ENCODE data around the gene CUL2.
"Not testable (repeated sequence)": the region's sequence is repeated elsewhere in the genome, so short reads cannot be mapped to it uniquely, and the experiment has no call there.

The CUL2 gene

DNA sequence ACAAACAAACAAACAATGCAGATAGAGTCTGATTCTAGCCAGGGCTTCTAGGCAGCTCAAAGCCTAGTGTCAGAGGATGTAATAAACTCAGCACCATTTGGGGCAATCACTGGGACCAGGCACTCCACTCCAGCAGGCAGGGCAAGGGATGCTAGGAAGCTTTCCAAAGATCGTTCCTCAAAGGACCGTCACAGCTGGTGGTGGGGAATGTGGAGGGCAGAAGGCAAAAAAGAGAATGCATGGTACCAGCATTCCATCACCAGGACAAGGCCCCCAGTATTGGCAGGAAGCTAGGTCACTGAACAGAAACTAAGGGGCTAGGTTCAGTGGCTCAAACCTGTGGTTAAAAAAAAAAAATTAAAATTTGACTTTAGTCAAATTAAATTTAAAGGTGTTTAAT lies 94.2 kb downstream of the CUL2 start:
- DNase-seq: no peak
- intact Hi-C loops (cut with DNase I): no loop called here

DNA sequence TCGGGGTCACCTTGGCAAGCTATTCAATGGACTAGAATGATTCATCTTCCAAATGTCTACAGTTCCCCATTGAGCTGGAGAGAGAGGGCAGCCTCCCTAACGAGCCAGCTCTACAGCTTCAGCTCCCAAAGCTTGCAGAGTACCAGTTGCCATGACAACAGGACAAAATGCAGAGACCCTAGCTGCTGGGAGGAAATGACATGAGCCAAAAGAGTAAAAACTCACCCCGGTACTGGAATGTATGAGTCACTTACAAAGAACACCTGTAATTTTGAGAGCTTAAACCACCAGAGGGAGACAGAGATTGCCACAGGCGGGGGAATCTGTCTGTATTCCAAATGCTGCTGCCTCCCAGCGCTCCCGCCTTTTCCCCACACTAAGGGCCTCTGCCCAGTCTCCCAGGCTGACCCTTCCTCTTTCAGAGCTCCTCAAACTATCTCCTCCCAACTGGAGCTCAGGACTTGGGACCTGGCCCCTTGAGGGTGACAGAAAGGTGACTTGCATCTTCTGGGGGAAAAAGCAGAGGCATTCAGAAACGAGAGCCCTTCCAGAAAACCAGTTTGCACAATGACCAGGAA lies 95.5 kb downstream of the CUL2 start:
- intact Hi-C loops (cut with DNase I): no loop called here
- DNase-seq: peak; percentile 14 to 81 (median 58)

DNA sequence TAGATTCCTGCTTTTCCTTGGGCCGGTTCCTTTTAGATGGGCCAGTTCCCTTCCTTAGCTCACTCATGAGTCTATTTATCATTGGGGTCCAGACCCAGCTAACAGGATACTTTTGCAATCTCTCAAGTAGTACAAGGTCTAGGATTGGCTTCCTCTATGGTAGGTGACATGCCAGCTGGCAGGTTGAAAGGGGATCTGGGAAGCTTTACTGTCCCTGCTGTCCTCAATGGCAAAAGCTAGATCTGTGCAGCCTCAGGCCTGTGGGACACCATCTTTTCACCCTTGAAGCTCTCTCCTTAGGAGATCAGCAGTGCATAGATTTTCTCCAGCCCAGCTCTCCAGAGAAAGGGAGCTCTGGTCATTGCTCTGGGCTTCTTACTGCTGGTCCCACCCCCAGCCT lies 96.4 kb downstream of the CUL2 start:
- DNase-seq: peak in 1 of 42 donors; percentile 7
- intact Hi-C loops (cut with DNase I): no loop called here

DNA sequence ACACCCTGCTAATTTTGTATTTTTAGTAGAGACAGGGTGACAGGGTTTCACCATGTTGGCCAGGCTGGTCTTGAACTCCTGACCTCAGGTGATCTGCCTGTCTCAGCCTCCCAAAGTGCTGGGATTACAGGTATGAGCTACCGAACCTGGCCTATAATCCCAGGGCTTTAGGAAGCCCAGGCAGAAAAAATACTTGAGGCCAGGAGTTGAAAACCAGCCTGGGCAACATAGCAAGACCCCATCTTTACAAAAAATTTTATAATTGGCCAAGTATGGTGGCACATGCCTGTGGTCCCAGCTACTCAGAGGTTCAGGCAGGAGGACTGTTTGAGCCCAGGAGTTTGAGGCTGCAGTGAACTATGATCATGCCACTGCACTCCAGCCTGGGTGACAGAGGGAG lies 99.0 kb downstream of the CUL2 start:
- intact Hi-C loops (cut with DNase I): not testable (repeated sequence)

DNA sequence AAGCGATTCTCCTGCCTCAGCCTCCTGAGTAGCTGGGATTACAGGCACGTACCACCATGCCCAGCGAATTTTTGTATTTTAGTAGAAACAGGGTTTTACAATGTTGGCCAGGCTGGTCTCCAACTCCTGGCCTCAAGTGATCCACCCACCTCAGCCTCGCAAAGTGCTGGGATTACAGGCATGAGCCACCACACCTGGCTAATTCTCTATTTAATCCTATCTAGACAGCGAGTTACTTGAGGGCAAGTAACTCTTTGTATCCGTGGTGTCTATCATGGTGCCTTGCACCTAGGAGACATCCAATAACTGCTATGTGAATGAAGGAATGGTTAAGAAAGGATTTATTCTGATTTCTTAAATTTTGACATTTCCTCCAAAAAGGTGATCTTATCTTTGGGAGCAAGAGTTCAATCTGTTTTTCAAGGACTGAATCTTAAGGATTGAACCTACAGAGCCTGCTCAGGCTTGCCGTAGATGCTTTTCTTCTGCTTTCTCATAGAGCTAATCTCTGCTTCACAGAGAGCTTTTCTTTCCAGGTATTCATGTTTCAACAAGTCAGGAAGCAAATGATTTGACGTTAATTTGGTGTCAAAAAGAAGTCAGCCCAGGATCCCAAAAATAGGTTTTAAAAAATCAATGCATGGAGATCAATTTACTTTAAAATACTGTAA lies 101.6 kb downstream of the CUL2 start:
- intact Hi-C loops (cut with DNase I): no loop called here
- DNase-seq: no peak

More for the DNA sequence above, 99.0 kb downstream of the CUL2 start:
- not testable (repeated sequence) for DNase-seq

DNA sequence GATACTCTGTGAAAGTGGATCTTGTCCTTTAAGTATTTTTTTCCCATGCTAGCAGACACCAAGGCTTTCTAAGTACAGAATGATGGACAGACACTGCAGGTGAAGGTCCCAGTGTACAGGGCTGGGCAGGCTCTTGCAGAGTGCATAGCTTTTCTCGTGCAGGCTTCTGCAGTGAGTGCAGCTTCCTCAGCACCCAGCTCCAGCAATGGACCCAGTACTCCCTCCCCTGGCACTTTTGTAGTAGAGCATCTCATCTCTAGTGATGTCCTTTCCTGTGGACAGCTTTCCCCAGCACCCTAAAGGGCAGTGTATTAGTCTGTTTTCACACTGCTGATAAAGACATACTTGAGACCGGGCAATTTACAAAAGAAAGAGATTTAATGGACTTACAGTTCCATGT lies 104.3 kb downstream of the CUL2 start:
- peak in 1 of 42 donors; percentile 1 for DNase-seq
- intact Hi-C loops (cut with DNase I): no loop called here

DNA sequence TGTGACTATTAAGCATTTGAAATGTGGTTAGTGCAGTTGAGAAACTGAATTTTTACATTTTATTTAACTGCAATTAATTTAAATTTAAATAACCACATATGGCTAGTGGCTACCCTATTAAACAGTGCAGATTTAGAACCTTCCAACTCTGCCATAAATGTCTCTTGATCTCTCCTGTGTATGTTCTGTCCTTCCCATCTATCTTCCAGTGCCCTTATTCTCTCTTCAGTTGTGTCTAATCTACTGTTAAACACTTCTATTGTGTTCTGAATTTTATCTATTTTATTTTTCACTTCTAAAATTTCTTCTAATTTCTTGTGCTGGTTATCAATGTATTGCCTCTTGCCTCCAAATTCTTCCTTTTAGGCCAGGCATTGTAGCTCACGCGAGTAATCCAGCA lies 105.0 kb downstream of the CUL2 start:
- intact Hi-C loops (cut with DNase I): no loop called here
- no peak for DNase-seq

DNA sequence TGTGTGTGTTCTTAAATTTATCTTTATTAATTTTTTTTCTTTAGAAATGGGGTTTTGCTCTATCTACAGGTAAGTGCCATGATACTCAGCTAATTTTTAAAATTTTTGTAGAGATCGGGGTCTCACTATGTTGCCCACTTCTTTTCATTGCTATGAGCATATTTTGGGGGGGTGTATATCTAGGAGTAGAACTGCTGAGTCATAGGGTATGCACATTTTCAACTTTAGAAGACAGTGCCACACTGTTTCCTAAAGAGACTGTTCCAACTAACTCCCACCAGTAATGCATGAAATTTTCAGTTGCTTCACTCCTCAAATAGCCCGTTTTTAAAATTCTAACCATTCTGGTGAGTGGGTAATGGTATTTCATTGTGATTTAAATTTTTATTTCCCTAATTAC lies 108.3 kb downstream of the CUL2 start:
- intact Hi-C loops (cut with DNase I): no loop called here
- no peak for DNase-seq

DNA sequence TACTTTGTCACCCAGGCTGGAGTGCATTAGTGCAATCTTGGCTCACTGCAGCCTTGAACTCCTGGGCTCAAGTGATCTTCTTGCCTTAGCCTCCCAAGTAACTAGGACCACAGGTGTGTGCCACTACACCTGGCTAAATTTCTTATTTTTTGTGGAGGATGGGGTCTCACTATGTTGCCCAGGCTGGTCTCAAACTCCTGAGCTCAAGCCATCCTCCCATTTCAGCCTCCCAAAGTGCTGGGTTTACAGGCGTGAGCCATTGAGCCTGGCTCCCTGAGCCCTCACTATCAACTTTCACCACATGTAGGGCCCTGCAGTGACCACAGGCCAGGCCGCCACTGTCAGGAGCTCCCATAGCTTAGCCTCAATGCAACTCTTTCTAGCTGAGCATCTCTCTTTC lies 110.2 kb downstream of the CUL2 start:
- intact Hi-C loops (cut with DNase I): no loop called here
- no peak for DNase-seq

DNA sequence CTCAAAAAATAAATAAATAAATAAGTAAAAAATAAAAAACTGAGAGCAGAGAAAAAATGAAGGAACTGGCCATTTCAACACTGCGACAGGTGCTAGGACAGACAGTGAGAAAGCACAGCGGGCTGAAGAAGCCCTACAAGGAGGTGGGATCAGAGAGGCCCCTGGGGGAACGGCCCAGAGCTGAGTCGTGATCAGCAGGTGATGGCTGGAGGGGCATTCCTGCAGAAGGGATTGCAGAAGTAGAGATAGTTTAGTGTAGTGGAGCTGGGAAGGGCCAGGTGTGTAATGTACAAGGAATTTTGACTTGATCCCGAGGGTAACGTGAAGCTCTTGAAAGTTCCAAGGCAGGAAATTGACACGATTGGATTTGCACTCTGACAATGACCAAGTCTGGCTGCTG lies 112.1 kb downstream of the CUL2 start:
- no peak for DNase-seq
- intact Hi-C loops (cut with DNase I): no loop called here

DNA sequence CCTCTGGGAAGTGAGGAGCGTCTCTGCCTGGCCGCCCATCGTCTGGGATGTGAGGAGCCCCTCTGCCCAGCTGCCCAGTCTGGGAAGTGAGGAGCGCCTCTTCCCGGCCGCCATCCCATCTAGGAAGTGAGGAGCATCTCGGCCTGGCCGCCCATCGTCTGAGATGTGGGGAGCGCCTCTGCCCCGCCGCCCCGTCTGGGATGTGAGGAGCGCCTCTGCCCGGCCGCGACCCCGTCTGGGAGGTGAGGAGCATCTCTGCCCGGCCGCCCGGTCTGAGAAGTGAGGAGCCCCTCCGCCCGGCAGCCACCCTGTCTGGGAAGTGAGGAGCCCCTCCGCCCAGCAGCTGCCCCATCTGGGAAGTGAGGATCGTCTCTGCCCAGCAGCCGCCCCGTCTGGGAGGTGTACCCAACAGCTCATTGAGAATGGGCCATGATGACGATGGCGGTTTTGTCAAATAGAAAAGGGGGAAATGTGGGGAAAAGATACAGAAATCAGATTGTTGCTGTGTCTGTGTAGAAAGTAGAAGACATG lies 113.7 kb downstream of the CUL2 start:
- DNase-seq; intact Hi-C loops (cut with DNase I): not testable (repeated sequence)

DNA sequence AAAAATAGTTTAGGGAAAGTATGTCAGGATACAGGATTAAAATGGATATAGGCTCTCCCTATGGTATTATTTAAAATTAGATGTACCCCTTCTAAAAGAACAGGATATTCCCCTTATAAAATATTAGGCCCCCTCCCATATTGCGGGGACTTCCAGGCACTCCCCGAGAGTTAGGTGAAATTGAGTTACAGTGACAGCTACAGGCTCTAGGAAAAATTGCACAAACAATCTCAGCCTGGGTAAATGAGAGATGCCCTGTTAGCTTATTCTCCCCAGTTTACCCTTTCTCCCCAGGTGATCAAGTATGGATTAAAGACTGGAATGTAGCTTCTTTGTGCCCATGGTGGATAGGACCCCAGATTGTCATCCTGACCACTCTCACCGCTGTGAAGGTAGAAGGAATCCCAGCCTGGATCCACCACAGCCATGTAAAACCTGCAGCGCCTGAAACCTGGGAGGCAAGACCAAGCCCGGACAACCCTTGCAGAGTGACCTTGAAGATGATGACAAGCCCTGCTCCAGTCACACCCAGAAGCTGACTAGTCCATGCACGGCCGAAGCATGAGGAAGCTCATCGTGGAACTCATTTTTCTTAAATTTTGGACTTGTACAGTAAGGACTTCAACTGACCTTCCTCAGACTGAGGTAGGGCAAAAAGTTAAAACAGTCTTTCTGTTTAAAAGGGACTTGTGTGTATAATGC lies 115.6 kb downstream of the CUL2 start:
- intact Hi-C loops (cut with DNase I); DNase-seq: not testable (repeated sequence)

DNA sequence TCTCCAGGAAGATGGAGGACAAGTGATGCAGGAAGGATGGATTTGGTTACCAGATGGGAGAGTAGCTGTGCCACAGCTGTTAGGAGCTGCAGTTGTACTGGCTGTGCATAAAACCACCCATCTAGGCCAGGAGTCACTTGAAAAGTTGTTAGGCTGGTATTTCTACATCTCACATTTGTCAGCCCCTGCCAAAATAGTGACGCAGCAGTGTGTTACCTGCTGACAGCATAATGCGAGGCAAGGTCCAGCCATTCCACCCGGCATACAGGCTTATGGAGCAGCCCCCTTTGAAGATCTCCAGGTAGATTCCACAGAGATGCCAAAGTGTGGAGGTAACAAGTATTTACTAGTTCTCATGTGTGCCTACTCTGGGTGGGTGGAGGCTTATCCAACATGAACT lies 116.4 kb downstream of the CUL2 start:
- intact Hi-C loops (cut with DNase I); DNase-seq: not testable (repeated sequence)

DNA sequence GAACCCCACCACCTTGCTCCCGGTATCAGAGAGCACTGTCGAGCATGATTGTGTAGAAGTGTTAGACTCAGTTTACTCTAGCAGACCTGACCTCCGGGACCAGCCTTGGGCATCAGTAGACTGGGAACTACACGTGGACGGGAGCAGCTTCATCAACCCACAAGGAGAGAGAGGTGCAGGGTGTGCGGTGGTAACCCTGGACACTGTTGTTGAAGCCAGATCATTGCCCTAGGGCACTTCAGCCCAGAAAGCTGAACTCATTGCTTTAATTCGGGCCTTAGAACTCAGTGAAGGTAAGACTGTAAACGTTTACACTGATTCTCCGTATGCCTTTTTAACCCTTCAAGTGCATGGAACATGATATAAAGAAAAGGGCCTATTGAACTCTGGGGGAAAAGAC lies 117.0 kb downstream of the CUL2 start:
- DNase-seq; intact Hi-C loops (cut with DNase I): not testable (repeated sequence)

DNA sequence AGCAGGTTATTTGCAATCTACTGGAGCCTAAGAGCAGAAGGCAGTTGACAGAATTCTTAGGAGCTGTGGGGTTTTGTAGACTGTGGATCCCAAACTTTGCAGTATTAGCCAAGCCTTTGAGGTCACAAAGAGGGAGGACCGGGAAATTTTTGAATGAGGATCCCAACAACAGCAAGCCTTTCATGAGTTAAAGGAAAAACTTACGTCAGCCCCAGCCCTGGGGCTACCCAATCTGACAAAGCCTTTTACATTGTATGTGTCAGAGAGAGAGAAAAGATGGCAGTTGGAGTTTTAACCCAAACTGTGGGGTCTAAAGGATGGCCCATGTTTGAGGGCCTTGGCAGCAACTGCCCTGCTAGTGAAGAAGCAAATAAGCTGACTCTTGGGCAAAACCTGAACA lies 117.5 kb downstream of the CUL2 start:
- DNase-seq; intact Hi-C loops (cut with DNase I): not testable (repeated sequence)

DNA sequence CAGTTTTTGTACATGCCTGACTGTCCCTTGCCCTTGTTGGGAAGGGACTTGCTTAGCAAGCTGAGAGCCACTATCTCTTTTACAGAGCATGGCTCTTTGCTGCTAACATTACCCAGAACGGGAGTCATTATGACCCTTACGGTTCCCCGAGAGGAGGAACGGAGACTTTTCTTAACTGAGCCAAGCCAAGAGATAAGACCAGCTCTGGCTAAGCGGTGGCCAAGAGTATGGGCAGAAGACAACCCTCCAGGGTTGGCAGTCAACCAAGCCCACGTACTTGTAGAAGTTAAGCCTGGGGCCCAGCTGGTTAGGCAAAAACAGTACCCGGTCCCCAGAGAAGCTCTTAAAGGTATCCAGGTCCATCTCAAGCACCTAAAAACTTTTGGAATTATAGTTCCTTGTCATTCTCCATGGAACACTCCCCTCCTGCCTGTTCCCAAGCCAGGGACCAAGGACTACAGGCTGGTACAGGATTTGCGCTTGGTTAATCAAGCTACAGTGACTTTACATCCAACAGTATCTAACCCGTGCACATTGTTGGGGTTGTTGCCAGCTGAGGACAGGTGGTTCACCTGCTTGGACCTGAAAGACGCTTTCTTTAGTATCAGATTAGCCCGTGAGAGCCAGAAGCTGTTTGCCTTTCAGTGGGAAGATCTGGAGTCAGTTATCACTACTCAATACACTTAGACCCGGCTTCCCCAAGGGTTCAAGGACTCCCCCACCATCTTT lies 118.4 kb downstream of the CUL2 start:
- intact Hi-C loops (cut with DNase I); DNase-seq: not testable (repeated sequence)

DNA sequence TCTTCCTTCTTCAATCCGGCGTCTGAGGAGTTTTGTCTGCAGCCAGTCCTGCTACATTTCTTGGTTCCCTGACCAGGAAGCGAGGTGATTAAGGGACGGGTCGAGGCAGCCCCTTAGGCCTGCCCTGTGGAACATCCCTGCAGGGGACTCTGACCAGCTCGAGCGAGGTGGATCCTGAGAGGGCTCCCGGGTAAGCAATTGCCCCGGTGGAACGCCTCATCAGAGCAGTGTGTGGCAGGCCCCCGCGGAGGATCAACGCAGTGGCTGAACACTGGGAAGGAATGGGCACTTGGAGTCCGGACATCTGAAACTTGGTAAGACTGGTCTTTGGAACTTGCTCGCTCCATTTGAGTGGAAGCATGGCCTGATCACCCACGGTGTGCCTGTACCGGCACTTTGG lies 121.0 kb downstream of the CUL2 start:
- no peak for DNase-seq
- intact Hi-C loops (cut with DNase I): no loop called here

DNA sequence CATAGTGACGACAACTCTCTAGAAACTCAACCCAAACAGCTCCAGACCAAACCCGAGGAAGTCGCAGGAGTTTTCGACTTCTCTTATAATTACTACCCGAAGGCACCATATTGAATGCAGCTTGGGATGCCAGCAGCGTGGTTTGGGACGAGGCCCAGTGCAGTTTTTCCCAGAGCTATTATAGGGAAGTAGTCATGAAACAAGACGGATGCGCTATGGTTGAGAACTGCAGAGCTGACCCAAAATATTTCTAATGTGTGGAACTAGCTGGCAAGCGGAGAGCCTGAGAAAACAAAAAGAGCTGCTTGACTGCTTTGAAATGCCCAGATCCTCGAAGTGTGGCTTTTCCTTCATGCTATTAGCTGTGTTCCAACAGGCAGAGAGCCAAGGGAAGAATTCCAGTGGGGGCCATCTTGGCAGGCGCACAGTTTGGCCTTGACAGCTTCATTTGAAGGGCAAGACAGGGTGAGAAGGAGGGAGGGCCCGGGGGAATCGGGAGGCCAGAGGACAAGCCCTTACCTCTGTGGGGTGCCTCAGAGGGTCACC lies 122.7 kb downstream of the CUL2 start:
- DNase-seq: peak in 24 of 42 donors; percentile 4 to 70 (median 26)

DNA sequence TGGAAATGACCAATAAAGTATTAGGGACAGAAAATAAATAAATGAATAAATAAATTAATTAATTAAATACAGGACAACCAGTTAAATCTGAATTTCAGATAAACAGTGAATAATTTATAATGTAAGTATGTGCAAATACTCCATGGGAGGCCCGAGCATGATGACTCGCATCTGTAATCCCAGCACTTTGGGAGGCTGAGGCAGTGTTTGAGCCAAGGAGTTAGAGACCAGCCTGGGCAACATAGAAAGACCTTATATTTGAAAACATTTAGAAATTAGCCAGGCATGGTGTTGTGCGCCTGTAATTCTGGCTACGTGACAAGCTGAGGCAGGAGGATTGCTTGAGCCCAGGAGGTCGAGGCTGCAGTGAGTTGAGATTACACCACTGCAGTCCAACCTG lies 123.7 kb downstream of the CUL2 start:
- no peak for DNase-seq
- intact Hi-C loops (cut with DNase I): no loop called here

More for the DNA sequence above, 122.7 kb downstream of the CUL2 start:
- intact Hi-C loops (cut with DNase I): no loop called here
